ENCODE data around the gene FMO2.

GRCh38 chr1:171141688-171142415 is 43.2 kb upstream of the FMO2 start:
- TF ChIP-seq, protein P1, sequence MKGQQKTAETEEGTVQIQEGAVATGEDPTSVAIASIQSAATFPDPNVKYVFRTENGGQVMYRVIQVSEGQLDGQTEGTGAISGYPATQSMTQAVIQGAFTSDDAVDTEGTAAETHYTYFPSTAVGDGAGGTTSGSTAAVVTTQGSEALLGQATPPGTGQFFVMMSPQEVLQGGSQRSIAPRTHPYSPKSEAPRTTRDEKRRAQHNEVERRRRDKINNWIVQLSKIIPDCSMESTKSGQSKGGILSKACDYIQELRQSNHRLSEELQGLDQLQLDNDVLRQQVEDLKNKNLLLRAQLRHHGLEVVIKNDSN (IDR thresholded peaks at IDR 0.05), result no peak
- TF ChIP-seq EP300 (IDR thresholded peaks at IDR 0.05; ENCODE audit: borderline replicate concordance) (no peak), REST (IDR thresholded peaks at IDR 0.05; ENCODE audit: low read depth) (no peak), YY1 (IDR thresholded peaks at IDR 0.05; ENCODE audit: low read depth) (no peak), TAF1 (IDR thresholded peaks at IDR 0.05; ENCODE audit: low read depth) (no peak), TCF12 (IDR thresholded peaks at IDR 0.05; ENCODE audit: low read depth) (no peak), FOXM1 (IDR thresholded peaks at IDR 0.05; ENCODE audit: borderline replicate concordance, low read depth) (no peak), TEAD4 (IDR thresholded peaks at IDR 0.05) (no peak), NFIC (IDR thresholded peaks at IDR 0.05) (no peak), CREB1 (IDR thresholded peaks at IDR 0.05; ENCODE audit: low read depth) (no peak), RAD21 (IDR thresholded peaks at IDR 0.05; ENCODE audit: low read depth) (no peak), CEBPB (IDR thresholded peaks at IDR 0.05) (no peak), ZBTB7A (IDR thresholded peaks at IDR 0.05; ENCODE audit: low read depth) (no peak)
- TF ChIP-seq, protein P2, sequence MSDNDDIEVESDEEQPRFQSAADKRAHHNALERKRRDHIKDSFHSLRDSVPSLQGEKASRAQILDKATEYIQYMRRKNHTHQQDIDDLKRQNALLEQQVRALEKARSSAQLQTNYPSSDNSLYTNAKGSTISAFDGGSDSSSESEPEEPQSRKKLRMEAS (IDR thresholded peaks at IDR 0.05), result no peak
